ENCODE measurements around the gene CACNA2D3. TPM values are rescaled to one million over a fixed set of nuclear protein-coding genes. Genes with fewer than 3 reads are reported as not detected.

CACNA2D3 gene
- total RNA-seq, 1 donor from 2014 or later = 0.17 TPM

DNA sequence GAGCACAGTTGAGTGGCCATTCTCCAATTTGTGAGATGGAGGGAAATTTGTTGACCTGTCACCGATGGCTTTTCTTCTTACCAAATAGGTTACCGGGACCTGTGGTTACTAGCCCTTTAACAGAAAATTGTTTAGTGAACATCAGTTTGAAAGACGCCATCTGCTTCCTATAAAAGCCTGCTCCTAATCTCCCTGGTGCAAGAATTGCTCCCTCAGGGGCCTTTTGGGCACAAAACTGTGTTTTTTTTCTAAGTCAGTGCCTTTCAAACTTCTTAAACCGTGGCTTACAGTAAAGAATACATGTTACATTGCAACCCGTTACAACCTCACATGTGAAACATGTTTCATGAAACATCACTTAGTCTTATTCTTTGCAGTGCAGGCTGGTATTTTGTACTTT lies 15.0 kb downstream of the CACNA2D3 start:
- TF ChIP-seq, protein P1, sequence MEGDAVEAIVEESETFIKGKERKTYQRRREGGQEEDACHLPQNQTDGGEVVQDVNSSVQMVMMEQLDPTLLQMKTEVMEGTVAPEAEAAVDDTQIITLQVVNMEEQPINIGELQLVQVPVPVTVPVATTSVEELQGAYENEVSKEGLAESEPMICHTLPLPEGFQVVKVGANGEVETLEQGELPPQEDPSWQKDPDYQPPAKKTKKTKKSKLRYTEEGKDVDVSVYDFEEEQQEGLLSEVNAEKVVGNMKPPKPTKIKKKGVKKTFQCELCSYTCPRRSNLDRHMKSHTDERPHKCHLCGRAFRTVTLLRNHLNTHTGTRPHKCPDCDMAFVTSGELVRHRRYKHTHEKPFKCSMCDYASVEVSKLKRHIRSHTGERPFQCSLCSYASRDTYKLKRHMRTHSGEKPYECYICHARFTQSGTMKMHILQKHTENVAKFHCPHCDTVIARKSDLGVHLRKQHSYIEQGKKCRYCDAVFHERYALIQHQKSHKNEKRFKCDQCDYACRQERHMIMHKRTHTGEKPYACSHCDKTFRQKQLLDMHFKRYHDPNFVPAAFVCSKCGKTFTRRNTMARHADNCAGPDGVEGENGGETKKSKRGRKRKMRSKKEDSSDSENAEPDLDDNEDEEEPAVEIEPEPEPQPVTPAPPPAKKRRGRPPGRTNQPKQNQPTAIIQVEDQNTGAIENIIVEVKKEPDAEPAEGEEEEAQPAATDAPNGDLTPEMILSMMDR (IDR thresholded peaks at IDR 0.05; ENCODE audit: insufficient read depth, low read length, poor library complexity, severe bottlenecking) = no peak
- Histone ChIP-seq H3K27me3 (ENCODE audit: control insufficient read depth, insufficient read depth, low read length) (no peaks in the 10 kb centered on the region), H3K36me3 (ENCODE audit: control insufficient read depth, insufficient read depth, low read length) (no peaks in the 10 kb centered on the region), H3K4me3 (ENCODE audit: low read depth, low read length) (no peak overlapping the region)
- DNase-seq (ENCODE audit: low read depth) = no peak

DNA sequence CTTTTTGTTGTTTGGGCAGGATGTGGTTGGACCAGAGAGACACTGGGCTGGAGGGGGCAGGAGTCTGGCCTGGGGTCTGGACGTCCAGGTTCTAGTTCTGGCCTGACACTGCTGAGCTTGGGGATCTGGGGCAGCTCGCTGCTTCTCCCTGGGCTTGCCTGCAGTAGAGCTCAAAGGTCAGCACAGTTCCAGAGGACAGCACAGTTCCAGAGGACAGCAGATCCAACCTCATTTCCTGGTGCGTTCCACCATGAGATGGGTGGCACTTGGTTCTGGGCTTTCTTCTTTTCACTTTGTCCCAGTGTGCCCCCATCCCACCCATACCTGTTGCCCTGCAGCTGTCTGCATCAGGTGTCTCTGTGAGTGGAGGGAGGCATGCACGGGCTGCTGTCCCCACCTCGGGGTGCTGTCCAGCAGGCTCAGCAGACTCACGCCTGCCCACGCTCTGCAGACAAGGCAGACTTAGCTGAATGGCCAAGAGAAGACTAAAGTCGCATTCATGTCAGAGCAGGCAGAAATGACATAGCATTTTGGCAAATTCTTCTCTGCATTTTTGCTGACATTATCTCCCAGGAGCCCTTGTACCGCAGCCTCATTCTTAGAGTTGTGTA lies 16.7 kb downstream of the CACNA2D3 start:
- TF ChIP-seq, protein P1 (IDR thresholded peaks at IDR 0.05; ENCODE audit: insufficient read depth, low read length, poor library complexity, severe bottlenecking) = no peak
- Histone ChIP-seq H3K4me3 (ENCODE audit: low read depth, low read length) (no peak overlapping the region), H3K27me3 (ENCODE audit: control insufficient read depth, insufficient read depth, low read length) (no peaks in the 10 kb centered on the region), H3K36me3 (ENCODE audit: control insufficient read depth, insufficient read depth, low read length) (no peaks in the 10 kb centered on the region)
- DNase-seq (ENCODE audit: low read depth) = no peak

- Histone ChIP-seq H3K4me3 (ENCODE audit: low read depth, low read length) (no peak overlapping the region), H3K27me3 (ENCODE audit: control insufficient read depth, insufficient read depth, low read length) (no peaks in the 10 kb centered on the region), H3K36me3 (ENCODE audit: control insufficient read depth, insufficient read depth, low read length) (no peaks in the 10 kb centered on the region)
- no peak for DNase-seq (ENCODE audit: low read depth)
- TF ChIP-seq, protein P1 (IDR thresholded peaks at IDR 0.05; ENCODE audit: insufficient read depth, low read length, poor library complexity, severe bottlenecking) = no peak
These were observed 17.3 kb downstream of the CACNA2D3 start for GRCh38 chr3:54139630-54140029.

DNA sequence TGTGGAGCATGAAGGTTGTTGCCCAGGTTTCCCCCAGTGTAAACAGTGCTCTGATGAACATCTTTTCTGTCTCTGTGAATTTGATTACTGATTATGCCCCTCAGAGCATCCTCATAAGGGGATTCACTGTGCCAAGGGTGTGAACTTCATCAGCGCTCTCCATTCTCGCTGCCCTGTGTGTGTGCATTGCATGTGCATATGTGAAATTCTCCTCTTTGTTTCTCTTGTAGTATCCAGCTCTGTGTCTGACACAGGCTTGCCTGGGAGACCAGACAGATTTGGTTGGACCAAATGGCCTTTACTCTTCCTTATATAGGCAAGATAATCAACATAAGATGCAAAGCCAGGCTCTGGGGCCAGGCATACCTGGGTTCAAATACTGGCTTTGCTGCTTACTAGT lies 21.9 kb downstream of the CACNA2D3 start:
- H3K4me3 ChIP-seq (ENCODE audit: low read depth, low read length) = no peak overlapping the region
- no peak for DNase-seq (ENCODE audit: low read depth)
- TF ChIP-seq, protein P1 (IDR thresholded peaks at IDR 0.05; ENCODE audit: insufficient read depth, low read length, poor library complexity, severe bottlenecking) = no peak
- no peaks in the 10 kb centered on the region for H3K36me3 ChIP-seq (ENCODE audit: control insufficient read depth, insufficient read depth, low read length)
- H3K27me3 ChIP-seq (ENCODE audit: control insufficient read depth, insufficient read depth, low read length) = peaks cover 2% of the 10 kb centered on the region

GRCh38 chr3:54146506-54147239 lies 24.3 kb downstream of the CACNA2D3 start:
- H3K36me3 ChIP-seq (ENCODE audit: control insufficient read depth, insufficient read depth, low read length) = no peaks in the 10 kb centered on the region
- H3K4me3 ChIP-seq (ENCODE audit: low read depth, low read length) = no peak overlapping the region
- DNase-seq (ENCODE audit: low read depth) = no peak
- peaks cover 2% of the 10 kb centered on the region for H3K27me3 ChIP-seq (ENCODE audit: control insufficient read depth, insufficient read depth, low read length)
- TF ChIP-seq, protein P1 (IDR thresholded peaks at IDR 0.05; ENCODE audit: insufficient read depth, low read length, poor library complexity, severe bottlenecking) = peak; percentile 66
